ENCODE measurements around the gene RPL23. TPM values are rescaled to one million over a fixed set of nuclear protein-coding genes. Genes with fewer than 3 reads are reported as not detected.

RPL23 gene
- total and polyA plus RNA-seq, 9 of the 15 experiments (the other 6 are each of a cell fraction or from before 2014, with no cell fraction given), result 1,745 to 3,667 (median 3,096) TPM

DNA sequence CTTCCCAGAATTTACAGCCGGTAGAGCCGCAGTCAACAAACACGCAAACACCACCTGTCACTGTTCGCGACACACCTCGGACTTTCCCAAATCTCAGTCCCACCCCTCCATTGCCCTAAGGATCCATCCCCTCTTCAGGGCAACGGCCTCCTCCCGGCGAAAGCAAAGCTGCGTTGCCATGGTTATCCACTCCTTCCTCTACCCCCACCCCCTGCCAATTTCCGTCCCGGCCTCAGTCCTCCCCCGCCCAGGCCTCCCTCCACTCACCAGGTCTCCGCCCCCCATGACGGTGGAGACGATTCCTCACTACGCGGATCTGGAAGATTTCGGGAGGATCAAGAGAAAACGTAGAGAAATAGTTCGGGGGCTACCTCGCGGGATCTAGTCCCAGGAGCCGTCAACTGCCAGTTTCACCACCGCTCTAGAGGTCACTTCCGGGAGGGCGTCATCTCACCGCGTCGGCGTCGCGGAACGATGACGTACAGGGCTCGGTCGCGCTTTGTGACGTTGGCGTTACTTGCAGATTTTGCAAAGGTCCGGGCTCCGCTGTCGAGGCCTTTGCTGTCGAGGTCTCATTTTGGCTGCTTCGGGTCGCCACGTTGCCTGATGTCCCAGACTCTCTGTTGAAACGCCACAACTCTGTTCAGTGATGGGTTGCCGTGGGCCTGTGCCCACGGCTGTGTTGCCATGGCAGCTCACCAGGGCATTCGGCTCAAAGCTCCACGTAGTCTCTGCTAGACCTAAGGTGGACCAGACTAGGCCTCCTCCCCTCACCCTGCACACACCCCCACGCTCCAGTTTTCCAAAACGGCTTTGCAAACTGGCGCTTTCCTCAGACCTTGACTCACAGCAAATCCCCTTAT, 28.4 kb downstream of the RPL23 start, which contains the start of gene CWC25 (continued):
- TF ChIP-seq, protein P1, sequence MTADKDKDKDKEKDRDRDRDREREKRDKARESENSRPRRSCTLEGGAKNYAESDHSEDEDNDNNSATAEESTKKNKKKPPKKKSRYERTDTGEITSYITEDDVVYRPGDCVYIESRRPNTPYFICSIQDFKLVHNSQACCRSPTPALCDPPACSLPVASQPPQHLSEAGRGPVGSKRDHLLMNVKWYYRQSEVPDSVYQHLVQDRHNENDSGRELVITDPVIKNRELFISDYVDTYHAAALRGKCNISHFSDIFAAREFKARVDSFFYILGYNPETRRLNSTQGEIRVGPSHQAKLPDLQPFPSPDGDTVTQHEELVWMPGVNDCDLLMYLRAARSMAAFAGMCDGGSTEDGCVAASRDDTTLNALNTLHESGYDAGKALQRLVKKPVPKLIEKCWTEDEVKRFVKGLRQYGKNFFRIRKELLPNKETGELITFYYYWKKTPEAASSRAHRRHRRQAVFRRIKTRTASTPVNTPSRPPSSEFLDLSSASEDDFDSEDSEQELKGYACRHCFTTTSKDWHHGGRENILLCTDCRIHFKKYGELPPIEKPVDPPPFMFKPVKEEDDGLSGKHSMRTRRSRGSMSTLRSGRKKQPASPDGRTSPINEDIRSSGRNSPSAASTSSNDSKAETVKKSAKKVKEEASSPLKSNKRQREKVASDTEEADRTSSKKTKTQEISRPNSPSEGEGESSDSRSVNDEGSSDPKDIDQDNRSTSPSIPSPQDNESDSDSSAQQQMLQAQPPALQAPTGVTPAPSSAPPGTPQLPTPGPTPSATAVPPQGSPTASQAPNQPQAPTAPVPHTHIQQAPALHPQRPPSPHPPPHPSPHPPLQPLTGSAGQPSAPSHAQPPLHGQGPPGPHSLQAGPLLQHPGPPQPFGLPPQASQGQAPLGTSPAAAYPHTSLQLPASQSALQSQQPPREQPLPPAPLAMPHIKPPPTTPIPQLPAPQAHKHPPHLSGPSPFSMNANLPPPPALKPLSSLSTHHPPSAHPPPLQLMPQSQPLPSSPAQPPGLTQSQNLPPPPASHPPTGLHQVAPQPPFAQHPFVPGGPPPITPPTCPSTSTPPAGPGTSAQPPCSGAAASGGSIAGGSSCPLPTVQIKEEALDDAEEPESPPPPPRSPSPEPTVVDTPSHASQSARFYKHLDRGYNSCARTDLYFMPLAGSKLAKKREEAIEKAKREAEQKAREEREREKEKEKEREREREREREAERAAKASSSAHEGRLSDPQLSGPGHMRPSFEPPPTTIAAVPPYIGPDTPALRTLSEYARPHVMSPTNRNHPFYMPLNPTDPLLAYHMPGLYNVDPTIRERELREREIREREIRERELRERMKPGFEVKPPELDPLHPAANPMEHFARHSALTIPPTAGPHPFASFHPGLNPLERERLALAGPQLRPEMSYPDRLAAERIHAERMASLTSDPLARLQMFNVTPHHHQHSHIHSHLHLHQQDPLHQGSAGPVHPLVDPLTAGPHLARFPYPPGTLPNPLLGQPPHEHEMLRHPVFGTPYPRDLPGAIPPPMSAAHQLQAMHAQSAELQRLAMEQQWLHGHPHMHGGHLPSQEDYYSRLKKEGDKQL (CRISPR knock-in tag; IDR thresholded peaks at IDR 0.05; ENCODE audit: borderline replicate concordance), result no peak
- no peak for TF ChIP-seq ZNF583 (CRISPR knock-in tag; IDR thresholded peaks at IDR 0.05)
- TF ChIP-seq ZC3H11A (IDR thresholded peaks at IDR 0.05; ENCODE audit: low read depth, low read length), result peak; percentile 70; the same call in 1 of the 2 replicates
- peak; percentile 83 for TF ChIP-seq ZZZ3 (IDR thresholded peaks at IDR 0.05)
- TF ChIP-seq, protein P2, sequence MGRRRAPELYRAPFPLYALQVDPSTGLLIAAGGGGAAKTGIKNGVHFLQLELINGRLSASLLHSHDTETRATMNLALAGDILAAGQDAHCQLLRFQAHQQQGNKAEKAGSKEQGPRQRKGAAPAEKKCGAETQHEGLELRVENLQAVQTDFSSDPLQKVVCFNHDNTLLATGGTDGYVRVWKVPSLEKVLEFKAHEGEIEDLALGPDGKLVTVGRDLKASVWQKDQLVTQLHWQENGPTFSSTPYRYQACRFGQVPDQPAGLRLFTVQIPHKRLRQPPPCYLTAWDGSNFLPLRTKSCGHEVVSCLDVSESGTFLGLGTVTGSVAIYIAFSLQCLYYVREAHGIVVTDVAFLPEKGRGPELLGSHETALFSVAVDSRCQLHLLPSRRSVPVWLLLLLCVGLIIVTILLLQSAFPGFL (CRISPR knock-in tag; IDR thresholded peaks at IDR 0.05), result 0 out of 2 replicates have a peak, but pooled peaks have one; percentile 45
- peak; percentile 85; the same call in 1 of the 2 replicates for TF ChIP-seq JUN (IDR thresholded peaks at IDR 0.05; ENCODE audit: borderline replicate concordance, low read depth, low read length)
- no peak for TF ChIP-seq JUN (CRISPR knock-in tag; IDR thresholded peaks at IDR 0.05; ENCODE audit: borderline replicate concordance)
- TF ChIP-seq HSF4 (CRISPR knock-in tag; IDR thresholded peaks at IDR 0.05; ENCODE audit: borderline replicate concordance), result no peak
- TF ChIP-seq EGR1 (conservative IDR thresholded peaks at IDR 0.05), result peak; percentile 70
- TF ChIP-seq SNRNP70 (optimal IDR thresholded peaks at IDR 0.05; ENCODE audit: low read depth, low read length), result no peak
- TF ChIP-seq TGIF2 (CRISPR knock-in tag; IDR thresholded peaks at IDR 0.05), result no peak; the same call in 1 of the 2 replicates
- TF ChIP-seq ZNF12 (CRISPR knock-in tag; IDR thresholded peaks at IDR 0.05), result no peak
- TF ChIP-seq STAG1 (CRISPR knock-in tag; IDR thresholded peaks at IDR 0.05; ENCODE audit: borderline replicate concordance), result no peak
- TF ChIP-seq ZNF184 (CRISPR knock-in tag; IDR thresholded peaks at IDR 0.05), result no peak
- TF ChIP-seq, protein P3, sequence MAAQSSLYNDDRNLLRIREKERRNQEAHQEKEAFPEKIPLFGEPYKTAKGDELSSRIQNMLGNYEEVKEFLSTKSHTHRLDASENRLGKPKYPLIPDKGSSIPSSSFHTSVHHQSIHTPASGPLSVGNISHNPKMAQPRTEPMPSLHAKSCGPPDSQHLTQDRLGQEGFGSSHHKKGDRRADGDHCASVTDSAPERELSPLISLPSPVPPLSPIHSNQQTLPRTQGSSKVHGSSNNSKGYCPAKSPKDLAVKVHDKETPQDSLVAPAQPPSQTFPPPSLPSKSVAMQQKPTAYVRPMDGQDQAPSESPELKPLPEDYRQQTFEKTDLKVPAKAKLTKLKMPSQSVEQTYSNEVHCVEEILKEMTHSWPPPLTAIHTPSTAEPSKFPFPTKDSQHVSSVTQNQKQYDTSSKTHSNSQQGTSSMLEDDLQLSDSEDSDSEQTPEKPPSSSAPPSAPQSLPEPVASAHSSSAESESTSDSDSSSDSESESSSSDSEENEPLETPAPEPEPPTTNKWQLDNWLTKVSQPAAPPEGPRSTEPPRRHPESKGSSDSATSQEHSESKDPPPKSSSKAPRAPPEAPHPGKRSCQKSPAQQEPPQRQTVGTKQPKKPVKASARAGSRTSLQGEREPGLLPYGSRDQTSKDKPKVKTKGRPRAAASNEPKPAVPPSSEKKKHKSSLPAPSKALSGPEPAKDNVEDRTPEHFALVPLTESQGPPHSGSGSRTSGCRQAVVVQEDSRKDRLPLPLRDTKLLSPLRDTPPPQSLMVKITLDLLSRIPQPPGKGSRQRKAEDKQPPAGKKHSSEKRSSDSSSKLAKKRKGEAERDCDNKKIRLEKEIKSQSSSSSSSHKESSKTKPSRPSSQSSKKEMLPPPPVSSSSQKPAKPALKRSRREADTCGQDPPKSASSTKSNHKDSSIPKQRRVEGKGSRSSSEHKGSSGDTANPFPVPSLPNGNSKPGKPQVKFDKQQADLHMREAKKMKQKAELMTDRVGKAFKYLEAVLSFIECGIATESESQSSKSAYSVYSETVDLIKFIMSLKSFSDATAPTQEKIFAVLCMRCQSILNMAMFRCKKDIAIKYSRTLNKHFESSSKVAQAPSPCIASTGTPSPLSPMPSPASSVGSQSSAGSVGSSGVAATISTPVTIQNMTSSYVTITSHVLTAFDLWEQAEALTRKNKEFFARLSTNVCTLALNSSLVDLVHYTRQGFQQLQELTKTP (IDR thresholded peaks at IDR 0.05; ENCODE audit: low read depth in 1 of 2, partially characterized antibody in 2 of 2), result peak in 1 of 2 experiments; percentile 72
- peak; percentile 100 for TF ChIP-seq PHF20 (IDR thresholded peaks at IDR 0.05; ENCODE audit: partially characterized antibody)
